Sigmoid colon (tissue), 4 donors: ENCODE data around the gene STAT1.

Experiments
- POLR2A ChIP-seq, 2 donors: fragments of 450-650 bp; IDR thresholded peaks; one replicate each; pipeline ENCODE4 v1.6.1; 2016; ENCODE audit warnings: antibody characterized with exemption in 2 of 2, mild to moderate bottlenecking in 2 of 2, moderate library complexity in 2 of 2
- POLR2AphosphoS5 ChIP-seq, 4 donors: sonication (generic); formaldehyde crosslinking; IDR thresholded peaks; one replicate each; pipeline ENCODE4 v1.6.1; 2017; ENCODE audit warnings: antibody characterized with exemption in 4 of 4
- TF ChIP-seq, protein P1 (sequence below), 4 experiments: fragments of 450-650 bp in 3 of 4; fragments of 200-600 bp in 1 of 4; IDR thresholded peaks; one replicate each; pipeline ENCODE4 v1.5.1; 2016 to 2019; ENCODE audit warnings: antibody characterized with exemption in 4 of 4, mild to moderate bottlenecking in 3 of 4, moderate library complexity in 2 of 4

DNA sequence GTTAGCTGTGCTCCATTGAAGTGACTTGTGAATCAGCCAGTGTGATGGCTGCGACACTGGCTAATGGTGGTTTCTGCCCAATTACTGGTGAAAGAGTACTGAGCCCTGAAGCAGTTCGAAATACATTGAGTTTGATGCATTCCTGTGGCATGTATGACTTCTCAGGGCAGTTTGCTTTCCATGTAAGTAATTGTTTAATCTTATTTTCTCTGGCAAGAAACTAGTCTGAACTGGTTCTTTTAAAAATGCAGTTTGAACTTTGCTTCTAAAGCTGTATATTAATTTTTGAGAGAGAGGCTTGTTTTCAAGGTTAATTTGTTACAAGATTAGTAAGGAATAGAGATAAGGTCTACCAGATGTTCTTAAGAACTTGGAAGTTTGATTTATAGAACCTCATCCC is 86.7 kb downstream of the STAT1 start:
- TF ChIP-seq, protein P1, sequence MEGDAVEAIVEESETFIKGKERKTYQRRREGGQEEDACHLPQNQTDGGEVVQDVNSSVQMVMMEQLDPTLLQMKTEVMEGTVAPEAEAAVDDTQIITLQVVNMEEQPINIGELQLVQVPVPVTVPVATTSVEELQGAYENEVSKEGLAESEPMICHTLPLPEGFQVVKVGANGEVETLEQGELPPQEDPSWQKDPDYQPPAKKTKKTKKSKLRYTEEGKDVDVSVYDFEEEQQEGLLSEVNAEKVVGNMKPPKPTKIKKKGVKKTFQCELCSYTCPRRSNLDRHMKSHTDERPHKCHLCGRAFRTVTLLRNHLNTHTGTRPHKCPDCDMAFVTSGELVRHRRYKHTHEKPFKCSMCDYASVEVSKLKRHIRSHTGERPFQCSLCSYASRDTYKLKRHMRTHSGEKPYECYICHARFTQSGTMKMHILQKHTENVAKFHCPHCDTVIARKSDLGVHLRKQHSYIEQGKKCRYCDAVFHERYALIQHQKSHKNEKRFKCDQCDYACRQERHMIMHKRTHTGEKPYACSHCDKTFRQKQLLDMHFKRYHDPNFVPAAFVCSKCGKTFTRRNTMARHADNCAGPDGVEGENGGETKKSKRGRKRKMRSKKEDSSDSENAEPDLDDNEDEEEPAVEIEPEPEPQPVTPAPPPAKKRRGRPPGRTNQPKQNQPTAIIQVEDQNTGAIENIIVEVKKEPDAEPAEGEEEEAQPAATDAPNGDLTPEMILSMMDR (IDR thresholded peaks at IDR 0.05), result no peak
- TF ChIP-seq POLR2A (IDR thresholded peaks at IDR 0.05) (no peak), POLR2AphosphoS5 (IDR thresholded peaks at IDR 0.05) (no peak)
